Mesenchymal stem cell (in vitro differentiated cells and primary cell): ENCODE results near the gene FARS2.
A peak's percentile ranks its signal among the peaks of the same experiment; 100 is the strongest.

Source experiments
- DNase-seq: peaks from one replicate; pipeline ENCODE4 v3.0.0-alpha.2; 2013
- H2AFZ ChIP-seq: one replicate; pipeline ENCODE4 v1.6.1; 2013; ENCODE audit warnings: low read depth, mild to moderate bottlenecking, control low read depth, inconsistent platforms, low read length, moderate library complexity
- H2AK5ac ChIP-seq: 2 replicates; pipeline ENCODE4 v1.6.1; 2013; ENCODE audit warnings: low read length, moderate library complexity, mild to moderate bottlenecking, inconsistent platforms; ENCODE audit not compliant: severe bottlenecking
- H2BK120ac ChIP-seq: one replicate; pipeline ENCODE4 v1.6.1; 2013; ENCODE audit warnings: low read depth, mild to moderate bottlenecking, inconsistent platforms, low read length, moderate library complexity
- H2BK12ac ChIP-seq, 2 experiments: one replicate each; pipeline ENCODE4 v1.6.1; 2013; ENCODE audit warnings: inconsistent platforms in 2 of 2, low read length in 2 of 2, mild to moderate bottlenecking in 2 of 2, moderate library complexity in 2 of 2, control low read depth in 1 of 2
- H2BK15ac ChIP-seq: one replicate; pipeline ENCODE4 v1.6.1; 2013; ENCODE audit warnings: mild to moderate bottlenecking, low read depth, inconsistent platforms; ENCODE audit not compliant: poor library complexity, severe bottlenecking
- H2BK5ac ChIP-seq: 2 replicates; pipeline ENCODE4 v1.6.1; 2013; ENCODE audit warnings: low read depth, mild to moderate bottlenecking, low read length, control low read depth, inconsistent platforms; ENCODE audit not compliant: poor library complexity, severe bottlenecking
- H3K14ac ChIP-seq, 2 experiments: one replicate each; pipeline ENCODE4 v1.6.1; 2013; ENCODE audit warnings: inconsistent platforms in 2 of 2, low read length in 2 of 2, control low read depth in 1 of 2, mild to moderate bottlenecking in 1 of 2, moderate library complexity in 1 of 2
- H3K18ac ChIP-seq, 2 experiments: one replicate each; pipeline ENCODE4 v1.6.1; 2013; ENCODE audit warnings: inconsistent platforms in 2 of 2, low read length in 2 of 2, control low read depth in 1 of 2, low read depth in 1 of 2, mild to moderate bottlenecking in 1 of 2
- H3K23ac ChIP-seq, 2 experiments: one replicate each; pipeline ENCODE4 v1.6.1; 2013; ENCODE audit warnings: inconsistent platforms in 2 of 2, low read length in 2 of 2, mild to moderate bottlenecking in 2 of 2, moderate library complexity in 2 of 2, control low read depth in 1 of 2
- H3K27ac ChIP-seq: 2 replicates; pipeline ENCODE4 v1.5.1; 2013; ENCODE audit warnings: mild to moderate bottlenecking, moderate library complexity, low read length, control low read depth, inconsistent platforms; ENCODE audit not compliant: poor library complexity, severe bottlenecking
- H3K27me3 ChIP-seq, 2 experiments: 2 replicates each; pipeline versions ENCODE4 v1.6.1 to v1.7.0; 2013; ENCODE audit warnings: low read length in 2 of 2, mild to moderate bottlenecking in 2 of 2, moderate library complexity in 2 of 2, control low read depth in 1 of 2, inconsistent platforms in 1 of 2; ENCODE audit not compliant: control insufficient read depth in 1 of 2, insufficient read depth in 1 of 2
- H3K36me3 ChIP-seq, 2 experiments: 2 replicates each; pipeline versions ENCODE4 v1.6.1 to v1.7.0; 2013; ENCODE audit warnings: low read length in 2 of 2, control low read depth in 1 of 2, inconsistent platforms in 1 of 2, low read depth in 1 of 2, mild to moderate bottlenecking in 1 of 2; ENCODE audit not compliant: insufficient read depth in 2 of 2, control insufficient read depth in 1 of 2
- H3K4ac ChIP-seq, 2 experiments: one replicate each; pipeline ENCODE4 v1.6.1; 2013; ENCODE audit warnings: inconsistent platforms in 2 of 2, low read length in 2 of 2, mild to moderate bottlenecking in 2 of 2, moderate library complexity in 2 of 2, control low read depth in 1 of 2, low read depth in 1 of 2
- H3K4me1 ChIP-seq: 2 replicates; pipeline ENCODE4 v1.6.1; 2013; ENCODE audit warnings: low read depth, low read length, control low read depth; ENCODE audit not compliant: control insufficient read depth, insufficient read depth
- H3K4me2 ChIP-seq: 2 replicates; pipeline ENCODE4 v1.6.1; 2013; ENCODE audit warnings: low read length, mild to moderate bottlenecking, inconsistent platforms; ENCODE audit not compliant: poor library complexity, severe bottlenecking
- H3K4me3 ChIP-seq, 2 experiments: 2 replicates each; pipeline versions ENCODE4 v1.5.1 to v1.7.0; 2013; ENCODE audit warnings: low read length in 2 of 2, mild to moderate bottlenecking in 2 of 2, control low read depth in 1 of 2, low read depth in 1 of 2; ENCODE audit not compliant: insufficient read depth in 1 of 2
- H3K79me1 ChIP-seq: replicated peaks from 2 replicates; pipeline ENCODE4 v1.6.1; 2013; ENCODE audit warnings: mild to moderate bottlenecking, control low read depth, low read length, inconsistent platforms; ENCODE audit not compliant: poor library complexity, severe bottlenecking
- H3K9ac ChIP-seq: 2 replicates; pipeline ENCODE4 v1.7.0; 2013; ENCODE audit warnings: mild to moderate bottlenecking, low read length, moderate library complexity
- H3K9me3 ChIP-seq: 2 replicates; pipeline ENCODE4 v1.7.0; 2013; ENCODE audit warnings: mild to moderate bottlenecking, low read length; ENCODE audit not compliant: control insufficient read depth
- H4K8ac ChIP-seq: one replicate; pipeline ENCODE4 v1.6.1; 2013; ENCODE audit warnings: inconsistent platforms, mild to moderate bottlenecking, low read length, moderate library complexity
- H4K91ac ChIP-seq: one replicate; pipeline ENCODE4 v1.6.1; 2013; ENCODE audit warnings: mild to moderate bottlenecking, low read length, inconsistent platforms
- WGBS: methylation state at CpG from one replicate; pipeline ENCODE4 v1.1.7; 2013; ENCODE audit warnings: mixed read lengths; 5-methylcytosine and 5-hydroxymethylcytosine counted together

The FARS2 gene

GRCh38 chr6:5662797-5663196 is 401.5 kb downstream of the FARS2 start:
- no peak overlapping the region for H2BK15ac ChIP-seq
- no peak overlapping the region for H3K4ac ChIP-seq
- H2BK120ac ChIP-seq, result no peak overlapping the region
- H2AK5ac ChIP-seq, result no peak overlapping the region
- no peaks in the 10 kb centered on the region for H3K4me1 ChIP-seq
- H2BK12ac ChIP-seq, result no peak overlapping the region
- no peak overlapping the region for H3K14ac ChIP-seq
- H3K18ac ChIP-seq, result no peak overlapping the region
- H3K27ac ChIP-seq, result no peak overlapping the region
- WGBS, result no CpG with 5 or more reads among the region's 3 CpGs
- H2AFZ ChIP-seq, result no peak overlapping the region
- H2BK5ac ChIP-seq, result no peak overlapping the region
- no peak overlapping the region for H4K8ac ChIP-seq
- no peaks in the 10 kb centered on the region for H3K27me3 ChIP-seq
- DNase-seq, result no peak
- H3K4me3 ChIP-seq, result no peak overlapping the region
- H3K9ac ChIP-seq, result no peak overlapping the region
- no peak overlapping the region for H3K23ac ChIP-seq
- H3K36me3 ChIP-seq, result no peaks in the 10 kb centered on the region
- H3K79me1 ChIP-seq, result peaks cover 3% of the 10 kb centered on the region
- no peaks in the 10 kb centered on the region for H3K9me3 ChIP-seq
- no peak overlapping the region for H3K4me2 ChIP-seq
- no peak overlapping the region for H4K91ac ChIP-seq

- WGBS, result 45% methylated on average over 4 of the region's 4 CpGs
- no peaks in the 10 kb centered on the region for H3K9me3 ChIP-seq
These were observed 401.9 kb downstream of the FARS2 start for GRCh38 chr6:5663259-5663658.

GRCh38 chr6:5663739-5664138 is 402.4 kb downstream of the FARS2 start:
- H3K9me3 ChIP-seq, result no peaks in the 10 kb centered on the region
- no peak overlapping the region for H3K4ac ChIP-seq
- no peak overlapping the region for H3K23ac ChIP-seq
- H2AK5ac ChIP-seq, result no peak overlapping the region
- H2BK12ac ChIP-seq, result no peak overlapping the region
- no peak overlapping the region for H3K9ac ChIP-seq
- H3K14ac ChIP-seq, result no peak overlapping the region
- H4K91ac ChIP-seq, result peak overlapping the region; percentile 61
- peak overlapping the region; percentile 77 for H4K8ac ChIP-seq
- 100% methylated on average over 2 of the region's 2 CpGs for WGBS
- no peaks in the 10 kb centered on the region for H3K27me3 ChIP-seq
- no peaks in the 10 kb centered on the region for H3K36me3 ChIP-seq
- no peak overlapping the region for H2BK120ac ChIP-seq
- no peak overlapping the region for H2AFZ ChIP-seq
- H3K79me1 ChIP-seq, result peaks cover 3% of the 10 kb centered on the region
- H3K27ac ChIP-seq, result no peak overlapping the region
- no peak overlapping the region for H3K18ac ChIP-seq
- H3K4me1 ChIP-seq, result no peaks in the 10 kb centered on the region
- H2BK5ac ChIP-seq, result no peak overlapping the region
- no peak overlapping the region for H3K4me3 ChIP-seq
- no peak for DNase-seq
- no peak overlapping the region for H3K4me2 ChIP-seq
- H2BK15ac ChIP-seq, result no peak overlapping the region

More at GRCh38 chr6:5663259-5663658, 401.9 kb downstream of the FARS2 start:
- no peak overlapping the region for H2AFZ ChIP-seq
- H3K4me1 ChIP-seq, result no peaks in the 10 kb centered on the region
- H3K79me1 ChIP-seq, result peaks cover 3% of the 10 kb centered on the region
- H2BK120ac ChIP-seq, result no peak overlapping the region
- H3K4me2 ChIP-seq, result no peak overlapping the region
- no peak overlapping the region for H3K4me3 ChIP-seq
- no peak overlapping the region for H3K9ac ChIP-seq
- H4K91ac ChIP-seq, result no peak overlapping the region
- H3K14ac ChIP-seq, result no peak overlapping the region
- H4K8ac ChIP-seq, result no peak overlapping the region
- no peak overlapping the region for H2BK12ac ChIP-seq
- no peak overlapping the region for H3K23ac ChIP-seq
- H3K36me3 ChIP-seq, result no peaks in the 10 kb centered on the region
- H3K4ac ChIP-seq, result no peak overlapping the region
- no peak overlapping the region for H2AK5ac ChIP-seq
- no peaks in the 10 kb centered on the region for H3K27me3 ChIP-seq
- H3K27ac ChIP-seq, result no peak overlapping the region
- DNase-seq, result peak; percentile 74
- H2BK15ac ChIP-seq, result no peak overlapping the region
- no peak overlapping the region for H2BK5ac ChIP-seq
- no peak overlapping the region for H3K18ac ChIP-seq

GRCh38 chr6:5664149-5664548 is 402.8 kb downstream of the FARS2 start:
- 98% methylated on average over 2 of the region's 3 CpGs for WGBS
- H3K79me1 ChIP-seq, result peaks cover 3% of the 10 kb centered on the region
- H3K14ac ChIP-seq, result no peak overlapping the region
- no peak overlapping the region for H3K18ac ChIP-seq
- no peak overlapping the region for H3K4me3 ChIP-seq
- no peak overlapping the region for H2BK12ac ChIP-seq
- no peaks in the 10 kb centered on the region for H3K27me3 ChIP-seq
- no peaks in the 10 kb centered on the region for H3K4me1 ChIP-seq
- no peak overlapping the region for H4K91ac ChIP-seq
- no peak for DNase-seq
- peak overlapping the region in 1 of 2 experiments; percentile 50 for H3K23ac ChIP-seq
- no peak overlapping the region for H3K27ac ChIP-seq
- no peak overlapping the region for H3K4ac ChIP-seq
- no peak overlapping the region for H4K8ac ChIP-seq
- H2AK5ac ChIP-seq, result no peak overlapping the region
- no peak overlapping the region for H3K4me2 ChIP-seq
- no peak overlapping the region for H2AFZ ChIP-seq
- no peak overlapping the region for H2BK120ac ChIP-seq
- no peaks in the 10 kb centered on the region for H3K36me3 ChIP-seq
- H2BK5ac ChIP-seq, result no peak overlapping the region
- no peak overlapping the region for H3K9ac ChIP-seq
- H3K9me3 ChIP-seq, result no peaks in the 10 kb centered on the region
- no peak overlapping the region for H2BK15ac ChIP-seq
